MCF 10A (cell line): Measurements from ENCODE around the gene TTC33. TPM values are rescaled to one million over a fixed set of nuclear protein-coding genes. Genes with fewer than 3 reads are reported as not detected.

Source experiments
- BruUV-seq: library from RNA; stranded (reverse); fragments of 400-500 nt; replicated peaks from 2 replicates; lab custom pipeline; 2021; lab: Mats Ljungman, UMichigan
- CTCF ChIA-PET: fragments of 300-600 bp; sonication (Branson Sonifier 250); formaldehyde crosslinking; extraction: SDS; loops from one replicate; lab custom pipeline; 2021; ENCODE audit warnings: antibody characterized with exemption, inconsistent platforms; lab: Yijun Ruan, JAX
- POLR2A ChIA-PET: fragments of 300-600, 350-650 bp; sonication (Branson Sonifier 250); formaldehyde crosslinking; extraction: SDS; loops from one replicate; lab custom pipeline; 2020; ENCODE audit warnings: antibody characterized with exemption, inconsistent platforms; lab: Yijun Ruan, JAX
- DNase-seq: peaks from one replicate; pipeline ENCODE4 v3.0.0-alpha.2; 2018; ENCODE audit not compliant: unreplicated experiment
- H3K27ac Mint-ChIP-seq: one replicate; pipeline ENCODE4 v1.8.0; 2022; ENCODE audit warnings: mild to moderate bottlenecking, low read depth, mixed read lengths; ENCODE audit not compliant: unreplicated experiment
- H3K27me3 Mint-ChIP-seq: one replicate; pipeline ENCODE4 v1.8.0; 2022; ENCODE audit warnings: mixed read lengths; ENCODE audit not compliant: insufficient read depth, unreplicated experiment
- H3K36me3 Mint-ChIP-seq: one replicate; pipeline ENCODE4 v1.8.0; 2022; ENCODE audit warnings: mild to moderate bottlenecking, moderate library complexity, mixed read lengths; ENCODE audit not compliant: insufficient read depth, unreplicated experiment
- H3K4me1 Mint-ChIP-seq: one replicate; pipeline ENCODE4 v1.8.0; 2022; ENCODE audit warnings: mixed read lengths; ENCODE audit not compliant: insufficient read depth, unreplicated experiment
- H3K4me3 Mint-ChIP-seq: one replicate; pipeline ENCODE4 v1.8.0; 2022; ENCODE audit warnings: mild to moderate bottlenecking, moderate library complexity, mixed read lengths; ENCODE audit not compliant: unreplicated experiment
- H3K9me3 Mint-ChIP-seq: one replicate; pipeline ENCODE4 v1.8.0; 2022; ENCODE audit warnings: mixed read lengths; ENCODE audit not compliant: unreplicated experiment
- CTCF ChIP-seq: fragments of 200-600 bp; IDR thresholded peaks from one replicate; pipeline ENCODE4 v1.8.0; 2022; ENCODE audit warnings: antibody characterized with exemption, mild to moderate bottlenecking; ENCODE audit not compliant: unreplicated experiment
- intact Hi-C: fragments of 100-400 bp; cut with micrococcal nuclease; formaldehyde crosslinking; loops from 2 replicates; pipeline ENCODE4 v1.14.1; 2022
- total RNA-seq: library from RNA; stranded (reverse); gene quantifications from 2 replicates; pipeline ENCODE4 v1.2.3, GENCODE V29; 2022

Gene TTC33
- total RNA-seq, 1 experiment from 2014 or later: 13.3 TPM

- intact Hi-C loops: no loop called here
- Mint-ChIP-seq H3K9me3 (no peaks in the 10 kb centered on the region), H3K4me3 (no peak overlapping the region), H3K27me3 (no peaks in the 10 kb centered on the region), H3K4me1 (no peaks in the 10 kb centered on the region), H3K27ac (no peak overlapping the region), H3K36me3 (no peaks in the 10 kb centered on the region)
- BruUV-seq: no TSS peak
- TF ChIP-seq CTCF: no peak
- ChIA-PET CTCF (no interaction called here), POLR2A (no interaction called here)
- DNase-seq: no peak
Measured at GRCh38 chr5:40626801-40627200, 129.0 kb downstream of the TTC33 start.

- ChIA-PET CTCF (no interaction called here), POLR2A (no interaction called here)
- Mint-ChIP-seq H3K27me3 (no peaks in the 10 kb centered on the region), H3K27ac (no peak overlapping the region), H3K4me1 (peaks cover 6% of the 10 kb centered on the region), H3K9me3 (no peaks in the 10 kb centered on the region), H3K4me3 (no peak overlapping the region), H3K36me3 (no peaks in the 10 kb centered on the region)
- no peak for TF ChIP-seq CTCF
- no TSS peak for BruUV-seq
- no peak for DNase-seq
- intact Hi-C loops: no loop called here
Measured at GRCh38 chr5:40623480-40624420, 132.0 kb downstream of the TTC33 start.

- POLR2A ChIA-PET: no interaction called here
- no peak overlapping the region for H3K4me3 Mint-ChIP-seq
- intact Hi-C loops: no loop called here
- CTCF ChIA-PET: interaction anchor here (0.9 kb wide), 1 partner anchor 19 kb away, joined by 4 read pairs; no protein-coding TSS in a partner anchor
- no peaks in the 10 kb centered on the region for H3K36me3 Mint-ChIP-seq
- DNase-seq: no peak
- BruUV-seq: no TSS peak
- no peak for TF ChIP-seq CTCF
- H3K4me1 Mint-ChIP-seq: peaks cover 6% of the 10 kb centered on the region
- no peaks in the 10 kb centered on the region for H3K27me3 Mint-ChIP-seq
- no peaks in the 10 kb centered on the region for H3K9me3 Mint-ChIP-seq
- no peak overlapping the region for H3K27ac Mint-ChIP-seq
Measured at GRCh38 chr5:40622463-40623252, 133.1 kb downstream of the TTC33 start.

GRCh38 chr5:40619421-40619820 lies 136.3 kb downstream of the TTC33 start:
- Mint-ChIP-seq H3K4me3 (no peak overlapping the region), H3K27me3 (no peaks in the 10 kb centered on the region), H3K4me1 (peaks cover 12% of the 10 kb centered on the region), H3K27ac (no peak overlapping the region), H3K9me3 (no peaks in the 10 kb centered on the region), H3K36me3 (no peaks in the 10 kb centered on the region)
- intact Hi-C loops: no loop called here
- BruUV-seq: no TSS peak
- no peak for TF ChIP-seq CTCF
- DNase-seq: no peak
- ChIA-PET CTCF (interaction anchor here (1.1 kb wide), 1 partner anchor 33 kb away, joined by 3 read pairs; no protein-coding TSS in a partner anchor), POLR2A (no interaction called here)
